ENCODE measurements around the gene REXO5. TPM values are rescaled to one million over a fixed set of nuclear protein-coding genes. Genes with fewer than 3 reads are reported as not detected.
"Not testable (repeated sequence)": the region's sequence is repeated elsewhere in the genome, so short reads cannot be mapped to it uniquely, and the experiment has no call there.

Gene REXO5, protein sequence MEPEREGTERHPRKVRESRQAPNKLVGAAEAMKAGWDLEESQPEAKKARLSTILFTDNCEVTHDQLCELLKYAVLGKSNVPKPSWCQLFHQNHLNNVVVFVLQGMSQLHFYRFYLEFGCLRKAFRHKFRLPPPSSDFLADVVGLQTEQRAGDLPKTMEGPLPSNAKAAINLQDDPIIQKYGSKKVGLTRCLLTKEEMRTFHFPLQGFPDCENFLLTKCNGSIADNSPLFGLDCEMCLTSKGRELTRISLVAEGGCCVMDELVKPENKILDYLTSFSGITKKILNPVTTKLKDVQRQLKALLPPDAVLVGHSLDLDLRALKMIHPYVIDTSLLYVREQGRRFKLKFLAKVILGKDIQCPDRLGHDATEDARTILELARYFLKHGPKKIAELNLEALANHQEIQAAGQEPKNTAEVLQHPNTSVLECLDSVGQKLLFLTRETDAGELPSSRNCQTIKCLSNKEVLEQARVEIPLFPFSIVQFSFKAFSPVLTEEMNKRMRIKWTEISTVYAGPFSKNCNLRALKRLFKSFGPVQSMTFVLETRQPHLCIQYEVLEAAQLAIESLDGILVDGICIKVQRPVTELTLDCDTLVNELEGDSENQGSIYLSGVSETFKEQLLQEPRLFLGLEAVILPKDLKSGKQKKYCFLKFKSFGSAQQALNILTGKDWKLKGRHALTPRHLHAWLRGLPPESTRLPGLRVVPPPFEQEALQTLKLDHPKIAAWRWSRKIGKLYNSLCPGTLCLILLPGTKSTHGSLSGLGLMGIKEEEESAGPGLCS
- polyA plus RNA-seq (2013, experiment 1 of 2), result 3.7 TPM
- 4.8 TPM for polyA plus RNA-seq (2013, experiment 2 of 2)

DNA sequence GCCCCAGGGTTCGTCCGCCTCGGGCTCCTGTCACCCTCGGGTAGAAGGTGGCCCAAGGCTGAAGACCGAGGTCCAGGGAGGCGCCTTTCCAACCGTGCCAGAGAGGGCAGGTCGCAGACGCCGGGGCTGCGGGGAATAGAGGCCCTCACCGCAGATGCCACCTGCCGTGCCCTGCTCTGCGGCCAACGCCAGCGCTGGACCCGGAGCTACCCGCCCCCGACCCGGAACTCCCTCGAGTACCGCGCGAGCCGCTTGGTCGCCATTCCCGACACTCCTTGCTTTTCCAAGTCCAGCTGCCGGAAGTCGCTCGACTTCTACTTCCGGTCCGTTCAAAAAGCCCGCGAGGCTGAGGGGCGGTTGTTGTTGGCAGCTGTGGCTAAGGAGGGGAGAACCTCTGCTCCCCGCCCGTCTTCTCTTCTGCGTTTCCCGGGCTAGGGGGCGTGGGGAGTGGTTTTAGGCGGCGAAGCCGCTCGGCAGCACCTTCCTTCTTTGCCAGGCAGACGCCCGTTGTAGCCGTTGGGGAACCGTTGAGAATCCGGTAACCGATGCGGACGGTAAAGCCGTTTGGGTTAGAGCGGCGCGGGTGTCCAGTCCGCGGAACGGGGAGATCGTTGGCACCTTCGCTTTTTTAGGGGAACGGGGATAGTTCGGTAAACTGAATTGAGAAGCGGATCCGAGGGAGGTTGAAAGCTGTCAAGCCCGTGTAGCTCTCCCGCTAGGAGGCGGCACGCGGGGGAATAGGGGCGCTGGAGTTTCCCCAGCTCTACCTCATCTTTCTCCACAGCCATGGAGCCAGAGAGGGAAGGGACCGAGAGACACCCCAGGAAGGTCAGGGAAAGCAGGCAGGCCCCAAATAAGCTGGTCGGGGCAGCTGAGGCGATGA is at the start of gene REXO5, which contains the start of gene ERI2:
Gene REXO5, plus strand, starts transcription at position 360 of the 883 bp plus-strand sequence. Its CDS starts 427 bp downstream, at position 787.
Gene ERI2, minus strand, starts transcription at position 305 of the 883 bp plus-strand sequence. Its CDS starts 42 bp downstream, at position 263.
- Histone ChIP-seq H3K9ac (ENCODE audit: low read depth, low read length) (peak within 1 kb of the TSS; percentile 88), H3K4me3 (ENCODE audit: low read length) (peak within 1 kb of the TSS; percentile 81), H3K27me3 (ENCODE audit: insufficient read depth, low read length) (no peaks in the 10 kb centered on the region), H3K9me3 (ENCODE audit: insufficient read depth, low read depth, low read length) (no peaks in the 10 kb centered on the region), H3K36me3 (ENCODE audit: insufficient read depth, low read length) (peaks cover 7% of the 10 kb centered on the region), H3K4me1 (ENCODE audit: insufficient read depth, low read length) (no peaks in the 10 kb centered on the region), H3K27ac (ENCODE audit: low read depth, low read length) (peak within 1 kb of the TSS; percentile 87)
- WGBS, result under 1% methylated on average over 74 of the region's 74 CpGs

GRCh38 chr16:20760346-20760745 is 46.0 kb upstream of the REXO5 start:
- Histone ChIP-seq H3K9me3 (ENCODE audit: insufficient read depth, low read depth, low read length) (no peaks in the 10 kb centered on the region), H3K9ac (ENCODE audit: low read depth, low read length) (no peak overlapping the region), H3K36me3 (ENCODE audit: insufficient read depth, low read length) (no peaks in the 10 kb centered on the region), H3K4me3 (ENCODE audit: low read length) (no peak overlapping the region), H3K27me3 (ENCODE audit: insufficient read depth, low read length) (no peaks in the 10 kb centered on the region), H3K4me1 (ENCODE audit: insufficient read depth, low read length) (0 out of 2 replicates have a peak, but pooled peaks cover 4% of the 10 kb centered on the region), H3K27ac (ENCODE audit: low read depth, low read length) (no peak overlapping the region)
- 90% methylated on average over 2 of the region's 2 CpGs for WGBS

DNA sequence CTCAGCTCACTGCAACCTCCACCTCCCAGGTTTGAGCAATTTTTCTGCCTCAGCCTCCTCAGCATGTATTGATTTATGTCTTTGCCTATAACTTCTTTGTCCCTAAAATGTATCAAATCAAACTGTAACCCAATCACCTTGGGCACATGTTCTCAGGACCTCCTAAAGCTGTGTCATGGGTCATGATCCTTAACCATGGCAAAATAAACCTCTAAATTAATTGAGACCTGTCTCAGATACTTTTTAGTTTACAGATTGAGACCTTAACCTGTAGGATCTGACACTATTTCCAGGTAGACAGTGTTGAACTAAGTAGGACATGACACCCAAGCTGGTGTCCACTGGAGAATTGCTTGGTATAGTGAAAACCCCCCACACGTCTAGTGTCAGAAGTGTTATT is 45.2 kb upstream of the REXO5 start:
- no peaks in the 10 kb centered on the region for H3K9me3 ChIP-seq (ENCODE audit: insufficient read depth, low read depth, low read length)
- 94% methylated on average over 1 of the region's 1 CpG for WGBS
- H3K27me3 ChIP-seq (ENCODE audit: insufficient read depth, low read length), result no peaks in the 10 kb centered on the region
- no peaks in the 10 kb centered on the region for H3K36me3 ChIP-seq (ENCODE audit: insufficient read depth, low read length)
- no peak overlapping the region for H3K9ac ChIP-seq (ENCODE audit: low read depth, low read length)
- no peak overlapping the region for H3K4me3 ChIP-seq (ENCODE audit: low read length)
- H3K27ac ChIP-seq (ENCODE audit: low read depth, low read length), result no peak overlapping the region
- 0 out of 2 replicates have a peak, but pooled peaks cover 4% of the 10 kb centered on the region for H3K4me1 ChIP-seq (ENCODE audit: insufficient read depth, low read length)

DNA sequence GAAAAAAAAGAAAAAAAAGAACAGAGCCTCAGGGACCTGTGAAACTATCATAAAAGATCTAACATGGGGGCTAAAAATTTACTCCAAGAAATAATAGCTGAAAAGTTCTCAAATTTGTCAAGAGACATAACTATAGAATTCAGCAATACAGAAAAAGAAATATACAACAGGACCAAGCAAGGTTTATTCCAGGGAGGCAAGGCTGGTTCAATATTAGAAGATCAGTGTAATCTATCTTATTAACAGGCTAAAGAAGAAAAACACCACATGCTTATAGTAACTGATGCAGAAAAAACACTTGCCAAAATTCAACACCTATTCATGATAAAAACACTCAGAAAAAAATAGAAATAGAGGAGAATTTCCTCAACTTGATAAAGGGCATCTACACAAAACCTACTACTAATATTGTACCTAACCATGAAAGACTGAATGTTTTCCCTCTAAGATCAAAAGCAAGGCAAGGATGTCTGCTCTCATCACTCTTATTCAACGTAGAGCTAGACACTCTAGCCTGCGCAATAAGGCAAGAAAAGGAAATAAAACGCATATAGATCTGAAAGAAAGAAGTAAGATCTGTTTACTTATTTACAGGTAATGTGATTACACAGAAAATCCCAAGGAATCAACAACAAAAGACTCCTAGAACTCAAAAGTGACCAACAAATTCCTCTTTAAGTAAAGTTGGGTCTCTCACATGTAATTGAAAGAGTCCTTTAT is 43.8 kb upstream of the REXO5 start:
- Histone ChIP-seq H3K9ac (ENCODE audit: low read depth, low read length) (no peak overlapping the region), H3K27me3 (ENCODE audit: insufficient read depth, low read length) (no peaks in the 10 kb centered on the region), H3K4me1 (ENCODE audit: insufficient read depth, low read length) (0 out of 2 replicates have a peak, but pooled peaks cover 4% of the 10 kb centered on the region), H3K9me3 (ENCODE audit: insufficient read depth, low read depth, low read length) (no peaks in the 10 kb centered on the region), H3K27ac (ENCODE audit: low read depth, low read length) (no peak overlapping the region), H3K36me3 (ENCODE audit: insufficient read depth, low read length) (no peaks in the 10 kb centered on the region), H3K4me3 (ENCODE audit: low read length) (no peak overlapping the region)
- 94% methylated on average over 2 of the region's 3 CpGs for WGBS

- H3K4me1 ChIP-seq (ENCODE audit: insufficient read depth, low read length), result 0 out of 2 replicates have a peak, but pooled peaks cover 4% of the 10 kb centered on the region
- H3K9ac ChIP-seq (ENCODE audit: low read depth, low read length), result no peak within 1 kb of the TSS
- peak within 1 kb of the TSS; percentile 64 for H3K4me3 ChIP-seq (ENCODE audit: low read length)
- H3K27me3 ChIP-seq (ENCODE audit: insufficient read depth, low read length), result no peaks in the 10 kb centered on the region
- no peak within 1 kb of the TSS for H3K27ac ChIP-seq (ENCODE audit: low read depth, low read length)
- no peaks in the 10 kb centered on the region for H3K36me3 ChIP-seq (ENCODE audit: insufficient read depth, low read length)
- H3K9me3 ChIP-seq (ENCODE audit: insufficient read depth, low read depth, low read length), result no peaks in the 10 kb centered on the region
- WGBS, result 42% methylated on average over 10 of the region's 10 CpGs
Observed at GRCh38 chr16:20763461-20764232, 42.7 kb upstream of the REXO5 start, which contains the start of gene ACSM3. Gene ACSM3, plus strand, starts transcription at chr16:20764014. Its CDS starts 6,021 bp downstream, at chr16:20770035.

DNA sequence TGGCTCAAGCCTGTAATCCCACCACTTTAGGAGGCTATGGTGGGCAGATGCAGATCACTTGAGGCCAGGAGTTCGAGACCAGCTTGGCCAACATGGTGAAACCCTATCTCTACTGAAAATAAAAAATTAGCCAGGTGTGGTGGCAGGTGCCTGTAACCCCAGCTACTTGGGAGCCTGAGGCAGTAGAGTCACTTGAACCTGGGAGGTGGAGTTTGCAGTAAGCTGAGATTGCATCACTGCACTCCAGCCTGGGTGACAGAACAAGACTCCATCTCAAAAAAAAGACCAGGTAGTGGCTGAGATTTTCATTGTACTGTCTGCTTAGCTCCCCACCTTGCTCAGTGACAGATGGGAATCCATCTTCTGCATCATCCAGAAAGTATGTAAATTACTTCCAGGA is 41.9 kb upstream of the REXO5 start:
- 87% methylated on average over 1 of the region's 1 CpG for WGBS
- not testable (repeated sequence) for H3K9me3 ChIP-seq (ENCODE audit: insufficient read depth, low read depth, low read length); H3K9ac ChIP-seq (ENCODE audit: low read depth, low read length); H3K27me3 ChIP-seq (ENCODE audit: insufficient read depth, low read length); H3K27ac ChIP-seq (ENCODE audit: low read depth, low read length); H3K36me3 ChIP-seq (ENCODE audit: insufficient read depth, low read length); H3K4me1 ChIP-seq (ENCODE audit: insufficient read depth, low read length); H3K4me3 ChIP-seq (ENCODE audit: low read length)

GRCh38 chr16:20765732-20766131 is 40.6 kb upstream of the REXO5 start:
- Histone ChIP-seq H3K4me3 (ENCODE audit: low read length) (no peak overlapping the region), H3K9ac (ENCODE audit: low read depth, low read length) (no peak overlapping the region), H3K4me1 (ENCODE audit: insufficient read depth, low read length) (0 out of 2 replicates have a peak, but pooled peaks cover 4% of the 10 kb centered on the region), H3K9me3 (ENCODE audit: insufficient read depth, low read depth, low read length) (no peaks in the 10 kb centered on the region), H3K27me3 (ENCODE audit: insufficient read depth, low read length) (no peaks in the 10 kb centered on the region), H3K36me3 (ENCODE audit: insufficient read depth, low read length) (no peaks in the 10 kb centered on the region), H3K27ac (ENCODE audit: low read depth, low read length) (no peak overlapping the region)
- WGBS, result 98% methylated on average over 2 of the region's 2 CpGs

- H3K4me3 ChIP-seq (ENCODE audit: low read length), result no peak overlapping the region
- 0 out of 2 replicates have a peak, but pooled peaks cover 4% of the 10 kb centered on the region for H3K4me1 ChIP-seq (ENCODE audit: insufficient read depth, low read length)
- H3K9ac ChIP-seq (ENCODE audit: low read depth, low read length), result no peak overlapping the region
- H3K27ac ChIP-seq (ENCODE audit: low read depth, low read length), result no peak overlapping the region
- H3K9me3 ChIP-seq (ENCODE audit: insufficient read depth, low read depth, low read length), result no peaks in the 10 kb centered on the region
- H3K27me3 ChIP-seq (ENCODE audit: insufficient read depth, low read length), result no peaks in the 10 kb centered on the region
- WGBS, result 93% methylated on average over 5 of the region's 5 CpGs
- no peaks in the 10 kb centered on the region for H3K36me3 ChIP-seq (ENCODE audit: insufficient read depth, low read length)
Observed at GRCh38 chr16:20766294-20766693, 40.0 kb upstream of the REXO5 start.

- Histone ChIP-seq H3K27ac (ENCODE audit: low read depth, low read length) (no peak overlapping the region), H3K27me3 (ENCODE audit: insufficient read depth, low read length) (no peaks in the 10 kb centered on the region), H3K9ac (ENCODE audit: low read depth, low read length) (no peak overlapping the region), H3K9me3 (ENCODE audit: insufficient read depth, low read depth, low read length) (no peaks in the 10 kb centered on the region), H3K4me3 (ENCODE audit: low read length) (no peak overlapping the region), H3K4me1 (ENCODE audit: insufficient read depth, low read length) (0 out of 2 replicates have a peak, but pooled peaks cover 4% of the 10 kb centered on the region), H3K36me3 (ENCODE audit: insufficient read depth, low read length) (no peaks in the 10 kb centered on the region)
Observed at GRCh38 chr16:20767577-20767976, 38.8 kb upstream of the REXO5 start.

Data from HUES64 (cell line).